H9 (cell line): ENCODE data around the gene ORAI3. TPM values are rescaled to one million over a fixed set of nuclear protein-coding genes. Genes with fewer than 3 reads are reported as not detected.

Experiments
- DNase-seq: peaks from one replicate; pipeline ENCODE4 v3.0.0-alpha.2; 2017
- H2AFZ ChIP-seq: one replicate; pipeline ENCODE4 v1.6.1; 2013; ENCODE audit warnings: mild to moderate bottlenecking, low read length, control low read depth, moderate library complexity
- H2AK5ac ChIP-seq: 2 replicates; pipeline ENCODE4 v1.6.1; 2013; ENCODE audit warnings: low read length, control low read depth, mixed read lengths; ENCODE audit not compliant: insufficient read length
- H2BK120ac ChIP-seq: one replicate; pipeline ENCODE4 v1.6.1; 2013; ENCODE audit warnings: low read depth, mild to moderate bottlenecking, low read length, control low read depth, inconsistent platforms; ENCODE audit not compliant: poor library complexity, severe bottlenecking
- H2BK12ac ChIP-seq: 2 replicates; pipeline ENCODE4 v1.6.1; 2013; ENCODE audit warnings: low read length, control low read depth, mixed read lengths, low read depth; ENCODE audit not compliant: insufficient read length
- H2BK15ac ChIP-seq: 2 replicates; pipeline ENCODE4 v1.6.1; 2013; ENCODE audit warnings: low read depth, low read length, control low read depth
- H2BK20ac ChIP-seq: one replicate; pipeline ENCODE4 v1.6.1; 2013; ENCODE audit warnings: low read depth, mild to moderate bottlenecking, low read length, control low read depth, inconsistent platforms; ENCODE audit not compliant: poor library complexity, severe bottlenecking
- H2BK5ac ChIP-seq: 2 replicates; pipeline ENCODE4 v1.6.1; 2013; ENCODE audit warnings: low read length, control low read depth, mixed read lengths; ENCODE audit not compliant: insufficient read length
- H3K14ac ChIP-seq: 2 replicates; pipeline ENCODE4 v1.6.1; 2013; ENCODE audit warnings: low read length, control low read depth; ENCODE audit not compliant: insufficient read depth
- H3K18ac ChIP-seq: 2 replicates; pipeline ENCODE4 v1.6.1; 2013; ENCODE audit warnings: low read depth, mild to moderate bottlenecking, mixed read lengths, low read length, control low read depth; ENCODE audit not compliant: insufficient read length
- H3K23ac ChIP-seq: 2 replicates; pipeline ENCODE4 v1.6.1; 2013; ENCODE audit warnings: low read length, control low read depth, mixed read lengths, low read depth; ENCODE audit not compliant: insufficient read length
- H3K23me2 ChIP-seq: 2 replicates; pipeline ENCODE4 v1.6.1; 2013; ENCODE audit warnings: low read depth, mild to moderate bottlenecking, mixed read lengths, low read length, control low read depth; ENCODE audit not compliant: insufficient read length, poor library complexity, severe bottlenecking
- H3K27ac ChIP-seq: 2 replicates; pipeline ENCODE4 v1.5.1; 2013; ENCODE audit warnings: low read length, control low read depth, mixed read lengths, low read depth; ENCODE audit not compliant: insufficient read length
- H3K27me3 ChIP-seq: 2 replicates; pipeline ENCODE4 v1.6.1; 2013; ENCODE audit warnings: low read length, control low read depth, inconsistent platforms; ENCODE audit not compliant: insufficient read depth
- H3K4ac ChIP-seq: 2 replicates; pipeline ENCODE4 v1.6.1; 2013; ENCODE audit warnings: low read depth, mild to moderate bottlenecking, control low read depth, inconsistent platforms, low read length, moderate library complexity
- H3K4me1 ChIP-seq: 2 replicates; pipeline ENCODE4 v1.6.1; 2013; ENCODE audit warnings: low read length, control low read depth, inconsistent platforms; ENCODE audit not compliant: insufficient read depth
- H3K4me2 ChIP-seq: 2 replicates; pipeline ENCODE4 v1.6.1; 2013; ENCODE audit warnings: low read length, control low read depth, mixed read lengths; ENCODE audit not compliant: insufficient read length, insufficient read depth
- H3K56ac ChIP-seq: 2 replicates; pipeline ENCODE4 v1.6.1; 2013; ENCODE audit warnings: low read depth, mild to moderate bottlenecking, mixed read lengths, low read length, control low read depth; ENCODE audit not compliant: insufficient read length
- H3K79me1 ChIP-seq: 2 replicates; pipeline ENCODE4 v1.6.1; 2013; ENCODE audit warnings: low read depth, mild to moderate bottlenecking, moderate library complexity, low read length, control low read depth, inconsistent platforms; ENCODE audit not compliant: insufficient read depth, poor library complexity, severe bottlenecking
- H3K79me2 ChIP-seq: 2 replicates; pipeline ENCODE4 v1.6.1; 2013; ENCODE audit warnings: low read length, control low read depth, inconsistent platforms; ENCODE audit not compliant: insufficient read depth
- H3K9ac ChIP-seq: 2 replicates; pipeline ENCODE4 v1.6.1; 2013; ENCODE audit warnings: low read length, control low read depth, mixed read lengths; ENCODE audit not compliant: insufficient read length; ENCODE audit errors: extremely low read depth
- H3K9me3 ChIP-seq: one replicate; pipeline ENCODE4 v1.6.1; 2013; ENCODE audit warnings: low read depth, low read length, inconsistent platforms; ENCODE audit not compliant: control insufficient read depth
- H3T11ph ChIP-seq: one replicate; pipeline ENCODE4 v1.6.1; 2013; ENCODE audit warnings: mild to moderate bottlenecking, low read length, control low read depth, inconsistent platforms
- H4K20me1 ChIP-seq: one replicate; pipeline ENCODE4 v1.6.1; 2013; ENCODE audit not compliant: control insufficient read depth, insufficient read length, insufficient read depth
- H4K5ac ChIP-seq: 2 replicates; pipeline ENCODE4 v1.6.1; 2013; ENCODE audit warnings: low read depth, mild to moderate bottlenecking, mixed read lengths, low read length, control low read depth; ENCODE audit not compliant: insufficient read length
- H4K8ac ChIP-seq: replicated peaks from 2 replicates; pipeline ENCODE4 v1.6.1; 2013; ENCODE audit warnings: low read length, control low read depth, mixed read lengths, low read depth; ENCODE audit not compliant: insufficient read length
- H4K91ac ChIP-seq: 2 replicates; pipeline ENCODE4 v1.6.1; 2013; ENCODE audit warnings: low read depth, mild to moderate bottlenecking, moderate library complexity, mixed read lengths, low read length, control low read depth; ENCODE audit not compliant: insufficient read length
- H3K27ac Mint-ChIP-seq, 3 experiments: 2 replicates in 2 of 3; 3 replicates in 1 of 3; pipeline ENCODE4 v1.8.0; 2020 to 2021; ENCODE audit warnings: mixed read lengths in 3 of 3, mild to moderate bottlenecking in 1 of 3, moderate library complexity in 1 of 3
- H3K27me3 Mint-ChIP-seq: 2 replicates; pipeline ENCODE4 v1.8.0; 2021; ENCODE audit warnings: low read depth, mild to moderate bottlenecking, moderate library complexity, mixed read lengths
- H3K36me3 Mint-ChIP-seq, 3 experiments: 2 replicates in 2 of 3; 3 replicates in 1 of 3; pipeline ENCODE4 v1.8.0; 2020 to 2021; ENCODE audit warnings: low read depth in 3 of 3, mixed read lengths in 3 of 3; ENCODE audit not compliant: insufficient read depth in 1 of 3
- H3K4me1 Mint-ChIP-seq, 2 experiments: 2 replicates each; pipeline ENCODE4 v1.8.0; 2020; ENCODE audit warnings: mixed read lengths in 2 of 2
- H3K4me3 Mint-ChIP-seq, 2 experiments: 2 replicates in 1 of 2; 3 replicates in 1 of 2; pipeline ENCODE4 v1.8.0; 2020 to 2021; ENCODE audit warnings: mild to moderate bottlenecking in 2 of 2, mixed read lengths in 2 of 2, moderate library complexity in 1 of 2
- H3K9me3 Mint-ChIP-seq, 2 experiments: 2 replicates in 1 of 2; 3 replicates in 1 of 2; pipeline ENCODE4 v1.8.0; 2020; ENCODE audit warnings: mild to moderate bottlenecking in 2 of 2, mixed read lengths in 2 of 2, moderate library complexity in 1 of 2
- CTCF ChIP-seq: fragments of 200-600 bp; sonication (generic); conservative IDR thresholded peaks from 3 replicates; pipeline ENCODE4 v1.8.0; 2021; ENCODE audit warnings: antibody characterized with exemption, mild to moderate bottlenecking
- WGBS: extraction: QIAGEN DNeasy Blood & Tissue Kit; methylation state at CpG from one replicate; pipeline ENCODE4 v1.1.7; 2013; ENCODE audit warnings: missing lambda C conversion rate, low lambda C conversion rate, mixed read lengths; ENCODE audit not compliant: insufficient read length; ENCODE audit errors: extremely low coverage; 5-methylcytosine and 5-hydroxymethylcytosine counted together
- total RNA-seq: library from RNA; stranded (reverse); gene quantifications from 2 replicates; pipeline ENCODE4 v1.2.1, GENCODE V29; 2021

Gene ORAI3
- total RNA-seq, 1 experiment from 2014 or later, result 6.9 TPM

DNA sequence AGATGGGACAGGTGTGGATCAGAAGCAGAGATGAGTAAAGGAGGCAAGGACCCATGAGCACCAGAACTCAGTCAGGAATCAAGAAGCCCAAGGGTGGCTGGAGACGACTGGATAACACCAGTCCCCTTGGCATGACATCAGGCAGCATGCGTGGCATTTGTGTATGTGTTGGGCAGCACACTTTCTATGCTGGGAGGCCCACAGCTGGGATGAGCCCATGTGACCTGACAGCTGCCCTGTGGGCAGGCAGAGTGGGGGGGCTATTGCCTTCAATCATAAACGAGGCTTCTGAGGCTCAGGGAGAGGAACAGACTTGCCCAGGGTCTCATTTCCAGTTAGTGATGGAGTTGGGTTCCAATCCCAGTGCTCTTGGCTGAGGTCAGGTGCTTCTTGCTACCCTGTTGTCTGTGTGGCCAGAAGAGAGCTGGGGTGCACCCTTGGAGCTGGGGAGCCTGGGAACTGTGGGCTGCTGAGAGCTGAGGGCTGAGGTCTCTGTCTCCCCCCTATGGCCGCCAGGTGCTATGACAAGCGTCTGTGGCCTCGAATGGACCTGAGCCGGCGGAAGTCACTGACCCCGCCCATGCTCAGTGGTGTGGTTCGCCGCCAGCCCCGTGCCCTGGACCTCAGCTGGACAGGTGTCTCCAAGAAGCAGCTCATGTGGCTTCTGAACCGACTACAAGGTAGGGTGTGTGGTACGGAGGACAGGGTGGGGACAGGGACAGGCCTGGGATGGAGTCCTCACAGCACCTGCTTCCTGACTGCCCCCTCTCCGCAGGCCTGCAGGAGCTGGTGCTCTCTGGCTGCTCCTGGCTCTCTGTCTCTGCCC is 7.1 kb upstream of the ORAI3 start:
- Histone ChIP-seq H3K23me2 (no peaks in the 10 kb centered on the region), H3K79me1 (no peaks in the 10 kb centered on the region), H3K18ac (no peak overlapping the region), H3K4ac (no peak overlapping the region), H3K4me2 (no peak overlapping the region), H3K27me3 (no peaks in the 10 kb centered on the region), H3K9ac (no peak overlapping the region), H3K23ac (no peak overlapping the region), H2BK20ac (no peak overlapping the region), H2AK5ac (no peak overlapping the region), H3K14ac (no peak overlapping the region), H2BK12ac (no peak overlapping the region), H2BK15ac (no peak overlapping the region), H3K27ac (no peak overlapping the region), H3K56ac (no peak overlapping the region), H3K9me3 (no peaks in the 10 kb centered on the region), H4K5ac (no peak overlapping the region), H2BK120ac (no peak overlapping the region), H4K8ac (no peak overlapping the region), H4K20me1 (no peaks in the 10 kb centered on the region), H3K4me1 (peaks cover 2% of the 10 kb centered on the region; the same call in 1 of the 2 replicates), H2AFZ (no peak overlapping the region), H3K79me2 (no peaks in the 10 kb centered on the region), H3T11ph (no peak overlapping the region), H4K91ac (no peak overlapping the region), H2BK5ac (no peak overlapping the region)
- Mint-ChIP-seq H3K36me3 (peaks cover 36 to 69% (median 56%) of the 10 kb centered on the region in 3 experiments; a peak in 6 of 7 replicates), H3K4me1 (peaks cover 12 to 21% of the 10 kb centered on the region in 2 experiments), H3K27ac (peak overlapping the region in 1 of 3 experiments; percentile 91; a peak in 1 of 7 replicates), H3K27me3 (no peaks in the 10 kb centered on the region), H3K9me3 (no peaks in the 10 kb centered on the region; a peak in 1 of 5 replicates), H3K4me3 (no peak overlapping the region)
- DNase-seq, result peak; percentile 90
- peak; percentile 89 for TF ChIP-seq CTCF
- WGBS, result no CpG with 5 or more reads among the region's 15 CpGs
